MM.1S (cell line): ENCODE data around the gene GLCE.

Source experiments
- DNase-seq: peaks from one replicate; pipeline ENCODE4 v3.0.0-alpha.2; 2015
- H2AFZ ChIP-seq: fragments of 300-600 bp; sonication (generic); 2 replicates; pipeline ENCODE4 v1.6.0; 2016; ENCODE audit warnings: antibody characterized with exemption, low read length
- H3F3A ChIP-seq: fragments of 300-600 bp; sonication (generic); 2 replicates; pipeline ENCODE4 v1.6.1; 2016; ENCODE audit warnings: mild to moderate bottlenecking, antibody characterized with exemption, low read length, moderate library complexity, mixed read lengths; ENCODE audit not compliant: insufficient read depth
- H3K27ac ChIP-seq: fragments of 300-600 bp; sonication (generic); 2 replicates; pipeline ENCODE4 v1.5.1; 2016; ENCODE audit warnings: mild to moderate bottlenecking, low read length
- H3K27me3 ChIP-seq: fragments of 300-600 bp; sonication (generic); replicated peaks from 2 replicates; pipeline ENCODE4 v1.6.0; 2016; ENCODE audit warnings: low read length; ENCODE audit not compliant: insufficient read depth
- H3K36me3 ChIP-seq: fragments of 300-600 bp; sonication (generic); replicated peaks from 2 replicates; pipeline ENCODE4 v1.6.1; 2016; ENCODE audit warnings: mild to moderate bottlenecking, low read length, mixed read lengths; ENCODE audit not compliant: insufficient read depth
- H3K4me1 ChIP-seq: fragments of 300-600 bp; sonication (generic); 2 replicates; pipeline ENCODE4 v1.6.1; 2016; ENCODE audit warnings: low read length, mixed read lengths
- H3K4me2 ChIP-seq: fragments of 300-600 bp; sonication (generic); 2 replicates; pipeline ENCODE4 v1.6.0; 2016; ENCODE audit warnings: low read depth, low read length
- H3K4me3 ChIP-seq: fragments of 300-600 bp; sonication (generic); 2 replicates; pipeline ENCODE4 v1.5.1; 2016; ENCODE audit warnings: low read length, mixed read lengths
- H3K79me2 ChIP-seq: fragments of 300-600 bp; sonication (generic); 2 replicates; pipeline ENCODE4 v1.6.1; 2016; ENCODE audit warnings: mixed run types, low read length, mixed read lengths
- H3K9ac ChIP-seq: fragments of 300-600 bp; sonication (generic); 2 replicates; pipeline ENCODE4 v1.6.1; 2016; ENCODE audit warnings: low read length, mixed read lengths
- H3K9me2 ChIP-seq: fragments of 300-600 bp; sonication (generic); replicated peaks from 2 replicates; pipeline ENCODE4 v1.6.1; 2016; ENCODE audit warnings: mild to moderate bottlenecking, low read length, mixed read lengths; ENCODE audit not compliant: insufficient read depth
- H3K9me3 ChIP-seq: fragments of 300-600 bp; sonication (generic); replicated peaks from 2 replicates; pipeline ENCODE4 v1.6.1; 2016; ENCODE audit warnings: mild to moderate bottlenecking, low read length, mixed read lengths; ENCODE audit not compliant: insufficient read depth
- H4K20me1 ChIP-seq: fragments of 300-600 bp; sonication (generic); 2 replicates; pipeline ENCODE4 v1.6.1; 2016; ENCODE audit warnings: mild to moderate bottlenecking, low read length, moderate library complexity, mixed read lengths; ENCODE audit not compliant: insufficient read depth
- CTCF ChIP-seq: fragments of 300-600 bp; sonication (generic); IDR thresholded peaks from 2 replicates; pipeline ENCODE4 v1.5.1; 2016; ENCODE audit warnings: antibody characterized with exemption, low read length, mixed read lengths
- EZH2 ChIP-seq: fragments of 300-600 bp; sonication (generic); optimal IDR thresholded peaks from 2 replicates; pipeline ENCODE3; 2017; ENCODE audit warnings: low read depth, mild to moderate bottlenecking, antibody characterized with exemption, low read length, mixed read lengths
- EZH2phosphoT487 ChIP-seq: fragments of 300-600 bp; sonication (generic); IDR thresholded peaks from 2 replicates; pipeline ENCODE4 v1.6.1; 2018; ENCODE audit warnings: antibody characterized with exemption, low read length

The GLCE gene

GRCh38 chr15:69222002-69222474, 61.6 kb downstream of the GLCE start:
- no peaks in the 10 kb centered on the region for H3K9me2 ChIP-seq
- H3K9ac ChIP-seq, result no peak overlapping the region
- no peaks in the 10 kb centered on the region for H3K79me2 ChIP-seq
- no peak overlapping the region for H3K27ac ChIP-seq
- no peak for DNase-seq
- no peak for TF ChIP-seq CTCF
- TF ChIP-seq EZH2phosphoT487, result no peak
- TF ChIP-seq EZH2, result no peak
- H2AFZ ChIP-seq, result no peak overlapping the region
- H3K27me3 ChIP-seq, result no peaks in the 10 kb centered on the region
- no peaks in the 10 kb centered on the region for H4K20me1 ChIP-seq
- H3F3A ChIP-seq, result no peaks in the 10 kb centered on the region; the same call in 1 of the 2 replicates
- H3K36me3 ChIP-seq, result no peaks in the 10 kb centered on the region
- H3K4me2 ChIP-seq, result no peak overlapping the region
- H3K4me1 ChIP-seq, result peaks cover 1% of the 10 kb centered on the region; the same call in 1 of the 2 replicates
- no peaks in the 10 kb centered on the region for H3K9me3 ChIP-seq
- H3K4me3 ChIP-seq, result no peak overlapping the region

- Histone ChIP-seq H3K4me2 (no peak overlapping the region), H3K4me1 (no peaks in the 10 kb centered on the region), H2AFZ (no peak overlapping the region), H3K9me3 (no peaks in the 10 kb centered on the region), H3K4me3 (no peak overlapping the region), H3K9me2 (no peaks in the 10 kb centered on the region), H3K9ac (no peak overlapping the region), H3K27ac (no peak overlapping the region), H4K20me1 (no peaks in the 10 kb centered on the region), H3K79me2 (no peaks in the 10 kb centered on the region), H3F3A (no peaks in the 10 kb centered on the region), H3K27me3 (no peaks in the 10 kb centered on the region), H3K36me3 (no peaks in the 10 kb centered on the region)
- TF ChIP-seq CTCF (no peak), EZH2phosphoT487 (no peak), EZH2 (no peak)
- no peak for DNase-seq
Measured at GRCh38 chr15:69223083-69223813, 62.8 kb downstream of the GLCE start.

DNA sequence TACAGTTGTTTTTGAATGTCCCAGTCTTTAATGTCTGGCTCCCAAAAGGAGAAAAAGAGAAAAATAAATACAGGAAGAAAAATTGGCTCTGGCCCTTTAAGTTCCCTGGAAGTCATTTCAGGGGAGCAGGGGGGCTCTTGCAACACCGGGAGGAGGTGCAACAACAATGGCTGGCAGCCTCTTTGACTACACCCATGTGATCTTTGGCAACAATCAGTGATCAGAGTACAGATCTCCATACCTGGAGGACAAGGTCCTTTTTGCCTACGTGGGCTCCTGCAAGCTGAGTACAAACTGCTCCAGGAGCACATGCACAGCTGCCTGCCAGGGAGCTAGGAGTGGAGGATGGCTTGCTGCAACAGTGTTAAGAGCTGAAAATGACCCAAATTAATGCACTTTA, 63.9 kb downstream of the GLCE start:
- DNase-seq, result no peak
- no peak overlapping the region for H3K27ac ChIP-seq
- H3K27me3 ChIP-seq, result no peaks in the 10 kb centered on the region

More for the DNA sequence above, 63.9 kb downstream of the GLCE start:
- no peaks in the 10 kb centered on the region for H3K79me2 ChIP-seq
- no peaks in the 10 kb centered on the region for H3K9me2 ChIP-seq
- no peak overlapping the region for H2AFZ ChIP-seq
- H3F3A ChIP-seq, result no peaks in the 10 kb centered on the region
- no peaks in the 10 kb centered on the region for H4K20me1 ChIP-seq
- no peak for TF ChIP-seq CTCF
- no peak for TF ChIP-seq EZH2
- TF ChIP-seq EZH2phosphoT487, result no peak
- H3K4me3 ChIP-seq, result no peak overlapping the region
- H3K9me3 ChIP-seq, result no peaks in the 10 kb centered on the region
- no peaks in the 10 kb centered on the region for H3K36me3 ChIP-seq
- H3K9ac ChIP-seq, result no peak overlapping the region
- H3K4me2 ChIP-seq, result no peak overlapping the region
- no peaks in the 10 kb centered on the region for H3K4me1 ChIP-seq
